HuH-7.5 (cell line): ENCODE measurements around the gene FMN1.

Experiments
- DNase-seq: peaks from one replicate; pipeline ENCODE4 v3.0.0; 2011; ENCODE audit warnings: low spot score

The FMN1 gene

DNA sequence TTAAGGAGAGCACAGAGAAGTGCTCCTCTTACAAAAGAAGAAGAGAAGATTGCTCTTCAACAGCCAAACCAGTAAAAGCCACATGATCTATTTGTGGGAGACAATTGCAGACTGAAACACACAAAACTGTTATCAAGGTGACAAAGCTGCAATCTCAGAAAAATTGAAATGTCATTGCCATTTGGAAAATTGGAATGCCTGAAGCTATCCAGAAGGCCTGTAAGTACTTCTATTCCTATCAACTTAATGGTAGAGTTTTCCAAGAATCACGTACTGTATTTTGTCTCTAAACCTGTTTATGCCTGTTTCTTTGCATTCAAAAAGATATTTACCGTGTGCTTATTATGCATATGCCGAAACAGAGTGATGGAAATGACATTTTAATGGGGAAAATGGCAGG, 272.0 kb downstream of the FMN1 start:
- no peak for DNase-seq

DNA sequence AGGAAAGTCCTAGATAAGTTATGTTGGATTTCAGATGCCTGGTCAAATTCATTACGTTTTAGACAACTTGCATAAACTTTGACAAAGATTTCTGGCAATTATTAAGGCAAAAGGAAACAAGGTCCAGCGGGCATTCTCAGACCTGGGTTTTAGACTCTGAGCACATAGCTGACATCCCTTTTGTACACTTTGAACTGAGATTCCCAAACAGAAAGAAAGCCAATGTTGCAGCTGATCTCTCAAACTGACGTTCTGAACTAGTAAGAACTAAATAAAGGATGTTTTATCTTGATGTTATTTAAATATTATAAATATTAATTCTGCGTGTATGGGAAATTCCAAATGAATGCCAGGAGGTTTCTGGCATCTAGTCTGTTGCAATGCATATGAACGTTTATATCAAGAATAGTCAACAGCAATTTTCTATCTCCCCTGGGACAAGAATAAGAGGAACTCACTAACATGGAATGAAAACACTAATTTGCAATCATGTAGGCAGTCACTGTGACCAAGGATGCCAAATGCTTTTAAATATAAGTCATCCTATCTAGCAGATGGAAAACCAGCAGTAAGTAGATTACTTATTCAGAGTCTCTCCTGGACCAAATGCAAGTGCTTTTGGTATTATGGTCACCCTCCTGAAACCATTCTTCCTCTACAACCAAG, 274.6 kb downstream of the FMN1 start:
- no peak for DNase-seq

DNA sequence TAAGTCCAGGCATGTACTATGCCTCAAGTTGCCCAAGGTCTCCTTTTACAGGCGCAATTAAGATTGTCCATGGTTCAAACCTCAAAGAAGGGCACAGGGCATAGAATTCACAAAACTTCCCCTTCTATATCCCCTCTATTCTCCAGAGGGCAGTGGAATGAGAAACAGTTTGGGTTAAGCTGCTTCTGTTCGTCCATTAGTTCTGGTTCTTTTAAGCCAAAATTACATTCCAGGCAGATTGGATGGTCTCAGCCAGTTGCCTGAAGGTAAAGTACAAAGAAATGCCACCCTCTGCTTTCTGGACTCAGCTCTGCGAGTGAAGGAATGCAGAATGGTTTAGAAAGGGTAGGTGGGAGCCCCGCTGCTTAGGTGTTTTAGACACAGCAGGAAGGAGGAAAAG, 276.0 kb downstream of the FMN1 start:
- DNase-seq: no peak

DNA sequence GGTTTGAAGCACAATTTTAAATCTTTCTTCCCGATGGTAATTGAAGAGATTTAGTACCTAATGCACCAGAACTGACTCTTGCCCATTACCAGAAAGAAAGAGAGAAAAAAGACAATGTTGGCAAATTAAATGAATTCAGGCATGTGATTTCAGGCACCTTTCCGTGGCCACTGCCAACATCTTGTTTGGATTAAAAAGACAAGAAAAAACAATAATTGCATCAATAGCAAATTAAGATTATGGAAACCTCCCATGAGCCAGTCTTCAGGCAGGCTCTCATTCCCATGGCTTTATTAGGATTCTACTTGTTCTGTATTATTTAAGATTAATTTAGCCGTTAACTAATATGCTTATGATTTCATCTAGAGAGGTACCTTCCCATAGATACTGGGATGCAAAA, 283.7 kb downstream of the FMN1 start:
- no peak for DNase-seq

DNA sequence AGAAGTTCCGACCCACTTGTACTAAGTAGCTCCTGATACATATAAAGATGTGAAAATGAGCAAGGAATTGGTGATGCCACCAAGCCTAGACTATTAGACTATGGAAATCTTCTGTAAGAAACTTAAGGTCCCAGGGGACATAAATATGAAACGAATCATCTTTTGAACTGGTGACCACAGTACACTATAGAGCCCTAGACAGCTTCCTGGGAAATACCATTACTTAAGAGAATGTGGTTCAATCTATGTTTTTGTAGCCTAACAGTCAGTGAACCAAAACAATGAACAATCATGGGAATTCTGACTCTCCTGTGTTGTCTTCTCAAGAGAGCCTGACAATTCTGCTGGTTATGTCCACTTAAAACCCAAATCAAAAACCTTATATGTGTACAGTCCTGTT, 285.1 kb downstream of the FMN1 start:
- DNase-seq: no peak

DNA sequence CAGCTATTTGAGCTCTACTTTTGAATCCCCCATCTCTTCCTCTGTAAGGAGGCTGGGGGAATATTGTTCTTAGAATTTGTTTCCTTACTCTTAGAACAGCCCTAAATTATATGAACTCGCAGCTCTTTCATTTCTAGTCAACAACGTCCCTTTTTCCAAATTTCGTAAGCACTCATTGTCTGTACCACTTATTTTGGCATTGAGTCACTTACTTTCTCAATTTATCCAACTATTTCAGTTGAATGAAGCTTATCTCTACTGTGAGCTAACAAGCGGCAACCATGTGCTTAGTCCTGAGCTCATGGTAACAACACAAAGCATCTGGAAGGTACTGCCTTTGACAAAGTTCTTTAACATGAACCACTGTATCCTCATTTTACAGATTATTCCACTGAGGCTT, 285.6 kb downstream of the FMN1 start:
- DNase-seq: no peak

DNA sequence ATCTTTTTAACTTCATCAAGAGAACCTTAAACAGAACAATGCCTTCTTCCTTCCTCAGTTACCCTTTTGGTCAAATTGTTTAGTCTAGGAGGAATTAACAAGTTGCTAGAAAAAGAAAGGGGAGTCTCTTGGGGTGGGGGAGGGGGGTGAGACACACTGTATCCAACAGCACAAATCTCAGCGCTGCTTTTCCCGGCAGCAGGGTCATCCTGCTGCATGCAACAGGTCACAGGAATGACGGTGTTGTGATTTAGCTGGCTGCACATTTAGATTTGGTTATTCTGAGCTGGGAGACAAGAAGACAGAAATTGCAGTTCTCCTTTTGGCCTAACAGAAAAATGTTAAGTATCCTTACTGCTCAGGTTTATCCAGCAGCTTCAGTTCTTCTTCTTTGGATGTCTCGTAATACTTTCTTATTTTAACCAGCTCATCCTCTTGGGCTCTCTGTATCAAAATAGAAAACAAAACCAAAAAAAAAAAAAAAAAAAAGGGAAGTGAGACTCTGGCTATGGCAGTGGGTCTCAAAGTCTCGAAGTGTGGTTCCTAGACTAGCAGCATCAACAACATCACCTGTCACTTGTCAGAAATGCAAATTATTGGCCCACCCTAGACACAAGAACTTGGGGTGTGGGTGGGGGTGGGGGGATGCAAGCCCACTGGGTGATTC, 286.2 kb downstream of the FMN1 start:
- DNase-seq: no peak

DNA sequence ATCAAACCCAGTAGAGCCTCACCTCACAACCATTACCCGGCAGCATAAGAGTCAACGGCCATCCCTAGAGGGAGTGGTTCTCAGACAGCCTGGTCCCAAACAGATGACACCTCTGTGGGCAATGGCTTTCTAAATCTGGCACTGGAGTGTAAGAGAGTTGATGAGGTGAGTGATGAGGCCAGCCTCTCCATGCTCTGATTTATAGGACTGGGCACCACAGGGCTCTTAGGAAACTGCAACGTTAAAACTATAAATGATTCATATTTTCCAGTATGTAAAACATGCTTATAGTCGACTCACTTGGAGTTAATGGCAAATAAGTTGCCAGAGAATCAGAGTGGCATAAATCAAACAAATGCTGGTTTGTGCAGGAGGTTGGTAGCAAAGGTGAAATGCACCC, 289.0 kb downstream of the FMN1 start:
- no peak for DNase-seq

DNA sequence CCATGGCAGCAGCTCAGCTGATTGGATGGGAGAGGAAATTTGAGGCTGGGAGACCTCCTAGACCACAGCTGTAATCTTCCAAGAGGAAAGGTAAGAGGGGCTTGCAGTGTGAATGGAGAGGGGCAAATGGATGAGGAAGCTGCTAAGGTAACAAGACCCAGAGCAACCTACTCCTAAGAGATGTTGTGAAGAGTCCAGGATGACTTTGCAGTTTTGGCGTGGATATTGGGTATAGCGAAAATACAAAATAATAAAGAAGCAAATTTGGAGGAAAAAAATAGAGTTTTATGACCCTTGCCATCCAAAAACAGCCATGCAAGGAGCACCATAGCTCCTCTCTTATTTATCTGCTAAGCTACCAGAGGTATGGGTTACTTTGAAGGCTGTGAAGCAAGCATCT, 290.1 kb downstream of the FMN1 start:
- DNase-seq: no peak

DNA sequence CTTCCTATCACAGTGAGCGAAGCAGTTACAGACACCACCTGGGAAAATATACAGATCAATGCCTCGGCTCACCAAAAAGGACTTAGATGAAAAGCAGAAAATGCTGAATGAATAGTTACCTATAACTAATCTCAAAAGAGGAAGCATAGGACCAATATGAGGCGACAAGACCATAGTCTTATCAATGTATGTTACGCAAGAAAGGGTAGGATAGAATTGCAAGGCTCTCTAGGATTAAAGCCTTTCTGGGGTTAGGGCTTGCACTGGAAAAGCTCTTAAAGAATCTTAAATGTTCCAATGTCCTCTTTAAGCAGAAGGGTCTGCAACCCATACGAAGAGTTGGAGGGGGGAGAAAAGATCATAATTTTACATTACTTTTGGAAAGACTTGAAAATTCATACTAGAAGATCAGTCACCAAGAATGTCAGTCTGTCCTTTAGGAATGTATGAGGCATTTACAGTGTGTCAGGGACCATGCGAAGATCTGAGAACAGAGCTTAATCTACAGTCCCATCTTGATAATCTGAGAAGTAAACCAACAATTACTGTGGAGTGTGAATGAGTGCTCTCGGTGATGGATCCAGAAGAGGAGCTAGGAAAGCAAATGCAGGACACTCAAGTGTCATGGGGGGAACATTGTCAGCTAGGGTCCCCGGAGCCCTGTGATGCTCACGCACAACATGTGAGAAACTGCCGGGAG, 290.8 kb downstream of the FMN1 start:
- DNase-seq: no peak

DNA sequence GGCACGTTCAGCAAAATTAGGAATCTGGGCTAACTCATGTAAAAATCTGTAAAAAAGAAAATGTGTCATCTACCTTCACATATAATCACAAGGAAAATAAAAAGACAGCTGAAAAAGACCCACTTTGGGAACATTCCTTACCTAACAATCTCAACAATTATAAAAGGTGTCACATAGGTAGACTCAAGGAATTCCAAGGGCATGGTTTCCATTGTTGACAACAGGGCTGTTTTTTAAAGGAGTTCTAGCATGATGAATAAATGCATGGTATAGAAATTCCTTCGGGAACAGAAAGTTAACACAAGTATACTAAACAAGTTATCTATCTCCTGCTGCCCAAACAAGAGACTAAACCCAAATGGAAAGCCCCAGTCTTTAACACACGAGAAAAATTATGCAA, 292.5 kb downstream of the FMN1 start:
- DNase-seq: no peak

DNA sequence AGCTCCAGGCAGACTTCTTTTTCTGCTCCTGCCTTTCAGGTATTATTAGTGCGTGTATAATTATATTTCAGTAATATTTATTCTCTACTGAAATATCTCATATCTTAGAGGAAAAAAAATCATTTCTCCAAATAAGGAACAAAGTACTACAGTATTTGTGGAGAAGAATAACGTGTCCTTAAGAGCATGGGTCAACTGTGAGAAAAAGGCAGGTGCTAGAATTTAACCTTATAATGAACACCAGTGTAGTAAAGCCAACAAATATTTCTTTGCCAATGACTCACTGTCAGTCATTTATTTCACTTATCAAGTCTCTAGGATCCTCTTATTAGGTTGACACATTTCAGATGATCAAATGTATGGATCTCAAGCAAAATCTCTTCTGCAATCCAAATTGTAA, 293.3 kb downstream of the FMN1 start:
- DNase-seq: no peak

DNA sequence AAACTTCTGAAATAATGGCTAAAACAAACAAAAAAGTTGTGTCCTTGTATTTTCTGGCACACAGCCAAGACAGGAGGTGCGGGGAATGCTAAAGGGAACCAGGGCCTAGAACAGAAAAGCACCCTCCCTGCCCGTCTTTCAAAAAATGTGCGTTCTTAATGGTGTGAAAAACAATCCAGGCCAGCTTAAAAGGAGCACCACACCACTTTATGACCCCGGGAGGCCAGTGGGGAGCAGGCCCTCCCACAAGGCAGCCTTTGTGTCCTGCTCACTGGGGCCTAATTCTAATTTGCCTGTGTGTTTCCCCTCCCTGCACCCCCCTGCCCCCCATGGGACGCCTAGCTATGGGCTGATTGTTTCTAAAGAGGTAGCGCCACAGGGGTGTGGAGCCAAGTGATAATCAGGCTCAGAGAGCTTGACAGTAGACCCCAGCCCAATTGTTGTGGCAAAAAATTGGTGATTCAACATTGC, 295.4 kb downstream of the FMN1 start:
- DNase-seq: no peak

DNA sequence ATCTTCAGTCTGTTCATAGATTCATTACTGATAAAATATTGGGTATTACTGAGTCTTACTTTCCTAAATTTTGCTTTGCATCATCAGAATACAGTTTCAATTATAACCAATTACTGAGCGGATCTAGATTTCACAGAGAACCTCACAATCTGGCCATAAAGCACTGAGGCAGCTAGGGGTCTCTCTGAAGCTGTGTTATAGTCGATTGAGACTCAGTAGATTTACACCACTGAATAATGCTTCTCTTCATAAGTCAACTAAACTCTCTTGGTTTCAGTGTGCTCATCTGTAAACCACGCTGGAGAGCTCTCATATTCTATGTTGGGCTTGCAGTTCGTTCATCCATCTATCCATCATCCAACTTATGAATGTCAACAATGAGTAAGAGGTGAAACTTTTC, 296.1 kb downstream of the FMN1 start:
- DNase-seq: no peak

DNA sequence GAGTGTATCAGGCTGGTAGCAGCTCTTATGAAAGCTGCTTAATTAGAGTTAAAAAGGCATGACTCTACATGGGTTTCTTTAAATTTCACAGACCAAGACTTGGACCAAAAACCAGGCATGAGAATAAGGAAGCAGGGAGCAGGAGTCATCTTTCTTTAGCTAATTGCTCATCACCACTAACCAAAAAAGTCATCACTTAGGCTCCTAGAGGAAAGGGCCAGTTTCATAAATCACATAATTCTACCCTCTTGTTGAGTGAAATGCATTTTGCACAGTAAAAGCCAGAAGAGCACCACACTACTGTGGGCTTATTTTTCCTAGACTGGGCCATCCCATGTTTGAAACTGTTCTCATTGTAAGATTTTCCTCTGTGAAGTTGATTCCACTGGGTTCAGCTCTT, 301.1 kb downstream of the FMN1 start:
- DNase-seq: no peak

DNA sequence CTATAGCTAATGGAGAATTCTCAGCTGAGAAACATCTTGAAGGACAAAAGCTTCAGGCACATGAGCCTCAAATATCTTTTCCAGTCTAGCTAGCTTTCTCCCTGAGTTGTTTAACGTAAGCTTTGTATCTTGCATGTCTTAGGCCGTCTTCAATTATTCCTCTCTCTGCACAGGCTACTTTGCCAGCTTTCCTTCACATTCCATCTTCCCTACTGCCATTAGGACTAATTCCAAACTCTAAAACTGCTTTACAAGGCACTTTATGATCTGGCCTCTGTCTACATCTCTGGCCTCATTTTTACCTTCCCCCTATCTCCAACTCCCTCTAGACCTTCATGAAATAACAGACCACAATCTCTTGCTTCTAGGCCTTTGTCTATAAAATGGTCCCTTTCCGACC, 305.3 kb downstream of the FMN1 start:
- DNase-seq: no peak

DNA sequence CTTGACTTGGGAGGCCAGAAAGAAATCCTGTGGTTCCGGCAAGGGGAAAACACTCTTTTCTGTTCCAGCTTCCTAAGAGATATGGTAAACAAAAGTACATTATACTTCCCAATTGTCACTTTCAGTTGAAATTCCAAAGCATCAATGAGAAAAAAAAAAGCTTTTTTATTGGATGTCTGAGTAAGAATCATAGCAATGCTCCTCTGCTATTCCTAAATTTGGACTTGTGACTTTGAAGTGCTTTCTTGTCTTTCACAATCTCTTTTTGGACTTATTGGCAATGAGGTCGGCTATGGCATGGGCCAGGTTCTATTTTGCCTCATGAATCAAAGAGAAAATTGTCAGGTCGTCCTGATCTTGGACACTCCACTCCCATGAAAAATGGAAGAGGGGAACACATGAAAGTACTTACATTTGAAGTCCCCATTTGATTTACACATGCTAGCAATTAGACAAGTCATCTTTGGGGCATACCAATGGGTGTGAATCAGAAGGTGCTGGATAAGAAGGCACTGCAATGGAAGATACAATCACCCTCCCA, 306.2 kb downstream of the FMN1 start:
- no peak for DNase-seq

DNA sequence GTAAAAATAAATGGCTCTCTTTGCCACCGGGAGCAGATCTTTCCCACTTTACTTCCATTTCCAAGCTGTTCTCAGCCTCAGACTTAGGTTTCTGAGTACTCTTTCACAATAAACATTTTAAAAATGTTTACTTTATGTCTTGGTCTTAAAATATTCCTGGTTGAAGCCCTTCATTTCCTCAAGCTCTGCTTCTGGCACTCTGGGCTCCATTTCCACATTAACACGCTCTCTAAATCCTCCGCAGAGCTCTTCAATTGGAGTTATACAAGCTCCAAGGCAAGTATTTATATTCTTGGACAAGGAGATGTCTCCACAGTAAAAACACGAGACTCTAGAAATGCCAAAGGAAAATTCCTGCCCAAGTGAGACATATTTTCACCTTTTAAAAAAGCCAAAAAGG, 307.4 kb downstream of the FMN1 start:
- no peak for DNase-seq

DNA sequence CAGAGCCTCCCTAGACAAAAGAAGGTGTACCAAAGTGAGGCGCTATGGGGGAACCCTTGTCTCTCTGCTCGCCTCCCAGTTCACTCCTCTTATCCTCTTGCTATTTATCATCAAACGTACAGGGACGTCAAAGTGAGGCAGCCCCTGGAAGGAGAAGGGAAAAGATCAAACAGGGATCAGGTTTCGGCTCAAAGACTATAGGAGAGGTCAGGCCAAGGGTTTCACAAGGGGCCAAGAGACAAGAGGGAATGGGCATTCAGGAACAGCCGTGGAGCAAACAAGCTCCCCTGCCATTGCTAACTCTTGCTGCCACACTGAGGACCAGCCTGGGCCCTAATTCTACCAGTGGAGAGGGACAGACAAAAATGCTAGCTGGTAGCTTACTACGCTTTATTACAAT, 308.1 kb downstream of the FMN1 start:
- DNase-seq: no peak

DNA sequence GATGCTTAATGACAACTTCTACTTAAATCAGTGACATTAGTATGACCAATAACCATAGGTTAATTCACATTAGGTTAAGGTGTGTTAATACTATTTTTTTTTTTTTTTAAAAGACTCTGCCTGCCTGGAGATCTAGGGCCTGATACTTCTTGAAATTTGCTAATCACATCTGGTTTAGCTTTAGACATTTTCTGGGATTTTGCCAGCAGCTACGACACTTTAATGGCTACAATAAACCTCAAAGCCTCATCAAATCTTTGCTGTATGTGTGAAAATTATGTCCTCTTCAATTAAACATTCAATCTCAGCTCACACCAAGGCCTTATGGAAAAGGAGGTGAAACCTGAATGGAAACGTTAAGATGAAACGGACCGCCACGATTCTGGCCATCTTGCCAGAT, 308.8 kb downstream of the FMN1 start:
- no peak for DNase-seq

DNA sequence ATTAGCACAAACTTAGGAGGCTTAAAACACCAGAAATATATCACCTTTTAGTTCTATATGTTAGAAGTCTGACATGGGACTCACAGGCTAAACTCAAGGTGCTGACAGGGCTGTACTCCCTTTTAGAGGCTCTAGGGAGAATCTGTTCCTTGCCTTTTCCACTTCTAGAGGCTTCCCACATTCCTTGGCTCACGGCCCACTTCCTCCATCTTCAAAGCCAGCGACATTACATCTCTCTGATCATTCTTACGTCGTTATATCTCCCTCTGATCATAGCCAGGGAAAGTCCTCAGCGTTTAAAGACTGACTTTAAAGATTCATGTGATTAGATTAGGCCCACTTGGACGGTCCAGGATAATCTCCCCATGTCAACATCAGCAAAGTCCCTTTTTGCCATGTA, 310.4 kb downstream of the FMN1 start:
- no peak for DNase-seq

DNA sequence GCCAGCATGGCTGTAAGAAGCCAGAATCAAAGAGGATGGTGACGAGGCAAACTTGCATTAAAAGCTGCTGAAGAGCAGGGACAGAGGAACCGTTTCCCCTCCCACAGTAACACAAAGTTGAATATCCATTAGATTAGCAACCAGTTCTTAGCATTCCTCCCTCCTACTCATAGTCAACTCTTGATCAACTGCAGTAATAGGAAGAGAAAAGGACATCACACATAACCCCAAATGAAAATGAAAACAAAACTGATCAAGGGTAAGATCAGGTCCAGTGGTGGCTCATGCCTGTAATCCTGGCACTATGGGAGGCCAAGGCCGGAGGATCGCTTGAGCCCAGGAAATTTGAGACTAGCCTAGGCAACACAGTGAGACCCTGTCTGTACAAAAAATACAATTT, 311.6 kb downstream of the FMN1 start:
- no peak for DNase-seq

DNA sequence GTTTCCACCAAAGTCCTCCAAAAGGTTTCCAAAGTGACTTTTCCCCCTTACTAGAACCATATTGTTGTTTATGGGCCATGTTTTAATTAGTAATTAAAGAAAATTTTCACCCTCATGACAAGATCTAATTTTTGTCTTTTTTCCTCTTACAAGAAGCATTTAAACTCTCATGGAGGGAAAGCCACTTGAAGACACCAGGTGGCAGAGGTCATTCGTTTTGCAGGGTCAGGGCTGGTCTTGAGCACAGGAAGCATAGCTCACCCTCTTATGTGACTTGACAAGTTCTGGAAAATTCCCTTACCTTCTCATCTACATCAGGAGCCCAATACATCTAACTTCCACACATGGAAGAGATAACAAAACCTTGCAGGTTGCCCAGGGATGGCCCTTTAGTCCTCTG, 313.0 kb downstream of the FMN1 start:
- no peak for DNase-seq
